CD14-positive monocyte (primary cell): Measurements from ENCODE around the gene INO80. TPM values are rescaled to one million over a fixed set of nuclear protein-coding genes. Genes with fewer than 3 reads are reported as not detected.

Source experiments
- DNase-seq, 3 donors: peaks; one replicate each; pipeline ENCODE4 v3.0.0-alpha.2; 2011 to 2022
- H2AFZ ChIP-seq: 2 replicates; pipeline ENCODE4 v1.6.0; 2012; ENCODE audit warnings: mild to moderate bottlenecking, low read depth, low read length, inconsistent platforms; ENCODE audit not compliant: insufficient read depth, poor library complexity, severe bottlenecking
- H3K27ac ChIP-seq, 2 donors: 1 replicate in 1 of 2; 2 replicates in 1 of 2; pipeline ENCODE4 v1.5.1; 2012 to 2013; ENCODE audit warnings: low read length in 2 of 2, control low read depth in 1 of 2, inconsistent platforms in 1 of 2, low read depth in 1 of 2, mild to moderate bottlenecking in 1 of 2
- H3K27me3 ChIP-seq, 2 donors: one replicate each; pipeline versions ENCODE4 v1.6.0 to v1.6.1; 2011 to 2013; ENCODE audit warnings: low read length in 2 of 2; ENCODE audit not compliant: control insufficient read depth in 2 of 2, insufficient read depth in 2 of 2
- H3K36me3 ChIP-seq, 2 donors: replicated peaks in 1 of 2; 1 replicate in 1 of 2; 2 replicates in 1 of 2; pipeline versions ENCODE4 v1.5.1 to v1.6.1; 2012 to 2013; ENCODE audit warnings: low read length in 2 of 2, control low read depth in 1 of 2, inconsistent platforms in 1 of 2, mild to moderate bottlenecking in 1 of 2; ENCODE audit not compliant: insufficient read depth in 2 of 2, control insufficient read depth in 1 of 2
- H3K4me1 ChIP-seq, 2 donors: 1 replicate in 1 of 2; 2 replicates in 1 of 2; pipeline versions ENCODE4 v1.5.1 to v1.6.1; 2012 to 2013; ENCODE audit warnings: low read length in 2 of 2, control low read depth in 1 of 2, inconsistent platforms in 1 of 2, mild to moderate bottlenecking in 1 of 2, moderate library complexity in 1 of 2; ENCODE audit not compliant: insufficient read depth in 2 of 2, control insufficient read depth in 1 of 2
- H3K4me2 ChIP-seq: replicated peaks from 2 replicates; pipeline ENCODE3; 2012; ENCODE audit warnings: low read length, moderate library complexity, mild to moderate bottlenecking; ENCODE audit not compliant: poor library complexity, severe bottlenecking; ENCODE audit errors: extremely low read depth
- H3K4me3 ChIP-seq, 3 experiments: fragments of 200-600 bp in 1 of 3; sonication (generic) in 1 of 3; replicated peaks in 1 of 3; 1 replicate in 2 of 3; 2 replicates in 1 of 3; pipeline ENCODE4 v1.5.1; 2011 to 2013; ENCODE audit warnings: low read length in 3 of 3, mild to moderate bottlenecking in 3 of 3, control low read depth in 2 of 3, low read depth in 2 of 3, inconsistent platforms in 1 of 3, moderate library complexity in 1 of 3
- H3K79me2 ChIP-seq: 2 replicates; pipeline ENCODE4 v1.6.0; 2012; ENCODE audit warnings: mild to moderate bottlenecking, control low read depth, inconsistent platforms, low read length, moderate library complexity; ENCODE audit not compliant: insufficient read depth
- H3K9ac ChIP-seq: 2 replicates; pipeline ENCODE4 v1.6.0; 2017; ENCODE audit warnings: low read length, mild to moderate bottlenecking; ENCODE audit not compliant: insufficient read depth, poor library complexity, severe bottlenecking
- H3K9me3 ChIP-seq, 2 donors: replicated peaks in 1 of 2; 1 replicate in 1 of 2; 2 replicates in 1 of 2; pipeline versions ENCODE4 v1.5.1 to v1.6.1; 2012 to 2013; ENCODE audit warnings: low read length in 2 of 2, control low read depth in 1 of 2; ENCODE audit not compliant: control insufficient read depth in 1 of 2, insufficient read depth in 1 of 2
- H4K20me1 ChIP-seq: 2 replicates; pipeline ENCODE4 v1.6.0; 2012; ENCODE audit warnings: mild to moderate bottlenecking, low read length, control low read depth, moderate library complexity; ENCODE audit not compliant: insufficient read depth
- H3K27ac Mint-ChIP-seq, 7 donors: one replicate each; pipeline ENCODE4 v1.8.0; 2020; ENCODE audit warnings: mild to moderate bottlenecking in 7 of 7, mixed read lengths in 7 of 7, moderate library complexity in 6 of 7, inconsistent platforms in 2 of 7
- H3K27me3 Mint-ChIP-seq, 3 donors: one replicate each; pipeline ENCODE4 v1.8.0; 2021 to 2022; ENCODE audit warnings: low read depth in 3 of 3, mild to moderate bottlenecking in 3 of 3, mixed read lengths in 3 of 3, moderate library complexity in 3 of 3, inconsistent platforms in 1 of 3
- H3K36me3 Mint-ChIP-seq, 2 donors: one replicate each; pipeline ENCODE4 v1.8.0; 2020; ENCODE audit warnings: mixed read lengths in 2 of 2, inconsistent platforms in 1 of 2, mild to moderate bottlenecking in 1 of 2
- H3K4me1 Mint-ChIP-seq: one replicate; pipeline ENCODE4 v1.8.0; 2020; ENCODE audit warnings: mild to moderate bottlenecking, mixed read lengths
- H3K4me3 Mint-ChIP-seq, 2 donors: one replicate each; pipeline ENCODE4 v1.8.0; 2020; ENCODE audit warnings: mild to moderate bottlenecking in 2 of 2, mixed read lengths in 2 of 2, moderate library complexity in 1 of 2
- H3K9me3 Mint-ChIP-seq, 7 donors: one replicate each; pipeline ENCODE4 v1.8.0; 2020 to 2022; ENCODE audit warnings: mixed read lengths in 7 of 7, mild to moderate bottlenecking in 6 of 7, moderate library complexity in 6 of 7, inconsistent platforms in 2 of 7
- CTCF ChIP-seq: fragments of 200-600 bp; IDR thresholded peaks from one replicate; pipeline ENCODE4 v1.8.0; 2022; ENCODE audit warnings: antibody characterized with exemption, mild to moderate bottlenecking
- WGBS: methylation state at CpG from one replicate; pipeline ENCODE4 v1.1.5; 2013; ENCODE audit warnings: missing lambda C conversion rate; ENCODE audit not compliant: insufficient coverage; 5-methylcytosine and 5-hydroxymethylcytosine counted together
- intact Hi-C, 2 donors: fragments of 100-400 bp; cut with micrococcal nuclease; formaldehyde crosslinking; loops; one replicate each; pipeline versions ENCODE4 v1.15.0 to v1.15.1; 2023
- polyA plus RNA-seq, 3 donors: library from polyadenylated mRNA; depleted of rRNA in 1 of 3; unstranded in 2 of 3; stranded (reverse) in 1 of 3; fragments of 300-500 nt in 2 of 3; fragments of >200 nt in 1 of 3; fragmentation: Illumina TruSeq in 2 of 3; gene quantifications; 1 replicate in 2 of 3; 2 replicates in 1 of 3; pipeline ENCODE4 v1.2.3, GENCODE V29; 2012 to 2021

INO80 gene
- polyA plus RNA-seq, 3 donors, result 2.3 to 13.1 (median 2.4) TPM

DNA sequence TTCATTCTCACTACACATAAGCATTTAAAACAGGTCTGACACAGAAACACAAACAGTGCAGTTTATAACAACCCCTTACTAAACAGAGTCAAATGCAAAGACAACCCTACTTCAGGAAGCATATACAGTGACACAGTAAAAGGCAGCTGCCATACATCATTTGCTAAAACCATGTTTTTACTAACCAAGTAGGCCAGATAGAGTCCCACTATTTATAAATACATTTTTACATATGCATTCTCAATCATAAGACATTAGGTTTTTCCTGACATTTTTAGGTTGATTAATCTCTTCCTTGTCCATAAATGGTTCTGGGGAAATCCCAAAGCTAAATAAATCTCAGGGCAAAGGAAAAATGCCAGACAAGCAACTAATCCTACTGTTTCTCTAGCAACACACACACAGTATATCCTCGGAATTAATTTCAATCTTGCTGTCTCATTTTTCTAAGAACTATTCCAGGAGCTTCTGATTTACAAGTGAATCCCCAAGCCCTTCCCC, 123.8 kb downstream of the INO80 start:
- intact Hi-C loops, result no loop called here
- Mint-ChIP-seq H3K9me3 (no peaks in the 10 kb centered on the region), H3K27ac (no peak overlapping the region), H3K27me3 (no peaks in the 10 kb centered on the region), H3K4me3 (no peak overlapping the region), H3K36me3 (peaks cover 83 to 88% of the 10 kb centered on the region in 2 donors), H3K4me1 (no peaks in the 10 kb centered on the region)
- no peaks in the 10 kb centered on the region for H3K9me3 ChIP-seq
- H2AFZ ChIP-seq, result no peak overlapping the region
- H4K20me1 ChIP-seq, result no peaks in the 10 kb centered on the region
- no peak overlapping the region for H3K4me2 ChIP-seq
- H3K4me1 ChIP-seq, result no peaks in the 10 kb centered on the region
- no peaks in the 10 kb centered on the region for H3K79me2 ChIP-seq
- no peak overlapping the region for H3K27ac ChIP-seq
- DNase-seq, result no peak
- no peak for TF ChIP-seq CTCF
- H3K36me3 ChIP-seq, result peaks cover 82 to 98% of the 10 kb centered on the region in 2 donors
- H3K27me3 ChIP-seq, result no peaks in the 10 kb centered on the region
- no peak overlapping the region for H3K4me3 ChIP-seq
- whole genome bisulfite sequencing, result 100% methylated on average over 1 of the region's 1 CpG
- H3K9ac ChIP-seq, result no peak overlapping the region

DNA sequence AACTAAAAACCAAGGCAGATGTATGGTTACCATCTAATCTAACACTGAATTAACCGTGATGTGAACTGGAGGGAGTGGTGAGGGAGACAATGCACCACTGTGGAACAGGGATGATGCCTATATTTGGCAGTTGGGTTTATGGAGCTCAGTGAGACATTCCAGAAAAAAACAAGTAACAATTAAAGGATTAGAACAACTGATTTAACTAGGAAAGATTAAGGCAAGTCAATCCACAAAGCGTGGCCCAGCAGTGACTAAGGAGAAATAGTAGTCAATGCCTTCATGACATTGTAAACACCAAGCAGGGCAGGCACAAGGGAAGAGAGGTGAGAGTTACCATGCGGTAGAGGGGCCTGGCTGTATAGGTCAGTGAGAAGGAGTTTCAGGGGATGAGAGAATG, 124.7 kb downstream of the INO80 start:
- Histone ChIP-seq H3K9me3 (no peaks in the 10 kb centered on the region), H3K36me3 (peaks cover 82 to 98% of the 10 kb centered on the region in 2 donors), H3K4me2 (no peak overlapping the region), H4K20me1 (no peaks in the 10 kb centered on the region), H3K4me1 (no peaks in the 10 kb centered on the region), H2AFZ (no peak overlapping the region), H3K9ac (no peak overlapping the region), H3K27me3 (no peaks in the 10 kb centered on the region), H3K4me3 (no peak overlapping the region), H3K27ac (no peak overlapping the region), H3K79me2 (no peaks in the 10 kb centered on the region)
- Mint-ChIP-seq H3K36me3 (peaks cover 85 to 88% of the 10 kb centered on the region in 2 donors), H3K4me1 (no peaks in the 10 kb centered on the region), H3K4me3 (peak overlapping the region in 1 of 2 donors; percentile 49), H3K27ac (no peak overlapping the region), H3K9me3 (no peaks in the 10 kb centered on the region), H3K27me3 (no peaks in the 10 kb centered on the region)
- intact Hi-C loops, result no loop called here
- no peak for TF ChIP-seq CTCF
- WGBS, result 100% methylated on average over 1 of the region's 3 CpGs
- no peak for DNase-seq
